ENCODE data around the gene VPS26C. TPM values are rescaled to one million over a fixed set of nuclear protein-coding genes. Genes with fewer than 3 reads are reported as not detected.

Gene VPS26C
- total and polyA plus RNA-seq, 4 donors = 36.5 to 47.1 (median 39.8) TPM

GRCh38 chr21:37197746-37198145 lies 69.4 kb downstream of the VPS26C start:
- Histone ChIP-seq H3K9me3 (ENCODE audit: control insufficient read depth, insufficient read depth, low read length) (no peaks in the 10 kb centered on the region), H3K4me3 (ENCODE audit: low read depth, low read length) (no peak overlapping the region), H3K4me1 (ENCODE audit: control insufficient read depth, insufficient read depth, low read length) (peaks cover 15% of the 10 kb centered on the region), H3K36me3 (ENCODE audit: control insufficient read depth, insufficient read depth, low read length) (peaks cover 65% of the 10 kb centered on the region), H3K27ac (ENCODE audit: low read depth, low read length) (no peak overlapping the region), H3K27me3 (ENCODE audit: control insufficient read depth, insufficient read depth, low read length) (no peaks in the 10 kb centered on the region)
- DNase-seq (ENCODE audit: low read depth in 4 of 6, low spot score in 6 of 6) = no peak
- 89% methylated on average over 3 of the region's 4 CpGs for WGBS (ENCODE audit: insufficient coverage)

- no peak overlapping the region for H3K4me3 ChIP-seq (ENCODE audit: low read depth, low read length)
- no peak overlapping the region for H3K27ac ChIP-seq (ENCODE audit: low read depth, low read length)
- H3K9me3 ChIP-seq (ENCODE audit: control insufficient read depth, insufficient read depth, low read length) = no peaks in the 10 kb centered on the region
- peaks cover 60% of the 10 kb centered on the region for H3K36me3 ChIP-seq (ENCODE audit: control insufficient read depth, insufficient read depth, low read length)
- no peaks in the 10 kb centered on the region for H3K27me3 ChIP-seq (ENCODE audit: control insufficient read depth, insufficient read depth, low read length)
- peaks cover 15% of the 10 kb centered on the region for H3K4me1 ChIP-seq (ENCODE audit: control insufficient read depth, insufficient read depth, low read length)
- 97% methylated on average over 7 of the region's 8 CpGs for WGBS (ENCODE audit: insufficient coverage)
- no peak for DNase-seq (ENCODE audit: low read depth in 4 of 6, low spot score in 6 of 6)
Measured at GRCh38 chr21:37196847-37197246, 70.3 kb downstream of the VPS26C start.

- no peak overlapping the region for H3K27ac ChIP-seq (ENCODE audit: low read depth, low read length)
- H3K27me3 ChIP-seq (ENCODE audit: control insufficient read depth, insufficient read depth, low read length) = no peaks in the 10 kb centered on the region
- H3K4me3 ChIP-seq (ENCODE audit: low read depth, low read length) = no peak overlapping the region
- 81% methylated on average over 15 of the region's 15 CpGs for WGBS (ENCODE audit: insufficient coverage)
- no peak for DNase-seq (ENCODE audit: low read depth in 4 of 6, low spot score in 6 of 6)
- no peaks in the 10 kb centered on the region for H3K9me3 ChIP-seq (ENCODE audit: control insufficient read depth, insufficient read depth, low read length)
- peaks cover 54% of the 10 kb centered on the region for H3K36me3 ChIP-seq (ENCODE audit: control insufficient read depth, insufficient read depth, low read length)
- H3K4me1 ChIP-seq (ENCODE audit: control insufficient read depth, insufficient read depth, low read length) = peaks cover 8% of the 10 kb centered on the region
Measured at GRCh38 chr21:37195610-37196009, 71.5 kb downstream of the VPS26C start.

- 85% methylated on average over 3 of the region's 3 CpGs for WGBS (ENCODE audit: insufficient coverage)
- peaks cover 8% of the 10 kb centered on the region for H3K4me1 ChIP-seq (ENCODE audit: control insufficient read depth, insufficient read depth, low read length)
- no peaks in the 10 kb centered on the region for H3K9me3 ChIP-seq (ENCODE audit: control insufficient read depth, insufficient read depth, low read length)
- no peaks in the 10 kb centered on the region for H3K27me3 ChIP-seq (ENCODE audit: control insufficient read depth, insufficient read depth, low read length)
- no peak overlapping the region for H3K27ac ChIP-seq (ENCODE audit: low read depth, low read length)
- peaks cover 52% of the 10 kb centered on the region for H3K36me3 ChIP-seq (ENCODE audit: control insufficient read depth, insufficient read depth, low read length)
- no peak for DNase-seq (ENCODE audit: low read depth in 4 of 6, low spot score in 6 of 6)
- no peak overlapping the region for H3K4me3 ChIP-seq (ENCODE audit: low read depth, low read length)
Measured at GRCh38 chr21:37195059-37195458, 72.1 kb downstream of the VPS26C start.

DNA sequence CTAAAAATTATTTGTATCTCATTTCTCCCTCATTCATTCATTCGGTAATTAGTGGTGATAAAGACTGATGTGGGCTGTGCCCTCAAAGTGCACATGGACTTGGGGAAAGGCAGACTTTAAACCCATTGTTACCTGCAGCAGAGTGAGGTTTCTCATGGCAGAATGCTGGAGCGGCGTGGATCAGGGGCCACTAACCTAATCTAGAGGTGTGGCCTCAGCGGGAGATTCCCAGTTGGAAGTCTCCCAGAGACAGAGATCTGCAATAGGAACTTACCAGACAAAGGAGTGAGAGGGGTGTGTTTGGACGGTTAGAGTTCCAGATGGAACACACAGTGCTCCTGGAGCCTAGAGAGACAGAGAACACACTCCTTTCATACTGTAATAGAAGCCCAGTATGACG lies 73.5 kb downstream of the VPS26C start:
- no peak overlapping the region for H3K27ac ChIP-seq (ENCODE audit: low read depth, low read length)

DNA sequence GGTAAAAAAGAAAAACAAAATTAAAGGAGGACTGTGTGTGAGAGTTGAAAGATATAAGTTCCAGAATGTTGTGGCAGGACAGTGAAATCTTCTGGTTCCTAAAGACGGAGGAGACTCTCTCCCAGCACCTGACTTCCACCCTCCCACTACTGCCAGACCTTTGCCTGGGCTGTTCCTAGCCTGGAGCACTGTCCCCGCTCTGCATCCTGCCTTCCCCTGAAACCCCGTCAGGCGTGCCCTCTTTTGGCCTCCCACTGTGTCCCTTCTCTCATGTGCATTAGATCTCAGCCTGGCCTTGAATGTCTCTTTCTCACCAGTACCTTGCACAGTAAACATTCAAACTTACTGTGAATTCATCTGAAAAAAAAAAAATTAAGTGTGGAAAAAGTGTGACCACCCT lies 74.1 kb downstream of the VPS26C start:
- peaks cover 49% of the 10 kb centered on the region for H3K36me3 ChIP-seq (ENCODE audit: control insufficient read depth, insufficient read depth, low read length)

More for the DNA sequence above, 73.5 kb downstream of the VPS26C start:
- Histone ChIP-seq H3K4me3 (ENCODE audit: low read depth, low read length) (no peak overlapping the region), H3K4me1 (ENCODE audit: control insufficient read depth, insufficient read depth, low read length) (peaks cover under 1% of the 10 kb centered on the region), H3K27me3 (ENCODE audit: control insufficient read depth, insufficient read depth, low read length) (no peaks in the 10 kb centered on the region), H3K9me3 (ENCODE audit: control insufficient read depth, insufficient read depth, low read length) (no peaks in the 10 kb centered on the region), H3K36me3 (ENCODE audit: control insufficient read depth, insufficient read depth, low read length) (peaks cover 53% of the 10 kb centered on the region)
- no peak for DNase-seq (ENCODE audit: low read depth in 4 of 6, low spot score in 6 of 6)
- 91% methylated on average over 5 of the region's 6 CpGs for WGBS (ENCODE audit: insufficient coverage)

DNA sequence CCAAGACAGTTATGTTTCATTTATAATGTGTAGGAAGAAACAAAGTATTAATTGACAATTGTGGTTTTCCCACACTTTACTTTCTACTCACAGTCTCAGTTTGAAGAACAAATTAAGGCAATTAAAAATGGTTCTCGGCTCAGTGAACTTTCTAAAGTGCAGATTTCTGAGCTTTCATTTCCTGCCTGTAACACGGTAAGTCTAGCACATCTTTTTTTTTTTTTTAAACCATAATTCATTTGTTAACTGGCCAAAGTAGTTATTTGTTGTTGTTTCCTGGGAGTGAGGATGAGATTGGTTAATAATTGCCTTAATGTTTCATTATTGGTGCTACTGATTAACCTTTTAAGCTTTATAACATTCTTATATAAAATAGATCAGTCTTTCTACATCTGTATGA lies 75.1 kb downstream of the VPS26C start:
- no peak for DNase-seq (ENCODE audit: low read depth in 4 of 6, low spot score in 6 of 6)
- H3K27ac ChIP-seq (ENCODE audit: low read depth, low read length) = no peak overlapping the region
- no peaks in the 10 kb centered on the region for H3K4me1 ChIP-seq (ENCODE audit: control insufficient read depth, insufficient read depth, low read length)
- H3K27me3 ChIP-seq (ENCODE audit: control insufficient read depth, insufficient read depth, low read length) = no peaks in the 10 kb centered on the region
- WGBS (ENCODE audit: insufficient coverage) = no CpG with 5 or more reads among the region's 2 CpGs
- peaks cover 43% of the 10 kb centered on the region for H3K36me3 ChIP-seq (ENCODE audit: control insufficient read depth, insufficient read depth, low read length)
- H3K4me3 ChIP-seq (ENCODE audit: low read depth, low read length) = no peak overlapping the region
- H3K9me3 ChIP-seq (ENCODE audit: control insufficient read depth, insufficient read depth, low read length) = no peaks in the 10 kb centered on the region

More for the DNA sequence above, 74.1 kb downstream of the VPS26C start:
- no peaks in the 10 kb centered on the region for H3K9me3 ChIP-seq (ENCODE audit: control insufficient read depth, insufficient read depth, low read length)
- no peak for DNase-seq (ENCODE audit: low read depth in 4 of 6, low spot score in 6 of 6)
- no peak overlapping the region for H3K4me3 ChIP-seq (ENCODE audit: low read depth, low read length)
- H3K27me3 ChIP-seq (ENCODE audit: control insufficient read depth, insufficient read depth, low read length) = no peaks in the 10 kb centered on the region
- no peaks in the 10 kb centered on the region for H3K4me1 ChIP-seq (ENCODE audit: control insufficient read depth, insufficient read depth, low read length)
- WGBS (ENCODE audit: insufficient coverage) = 63% methylated on average over 4 of the region's 4 CpGs
- no peak overlapping the region for H3K27ac ChIP-seq (ENCODE audit: low read depth, low read length)

DNA sequence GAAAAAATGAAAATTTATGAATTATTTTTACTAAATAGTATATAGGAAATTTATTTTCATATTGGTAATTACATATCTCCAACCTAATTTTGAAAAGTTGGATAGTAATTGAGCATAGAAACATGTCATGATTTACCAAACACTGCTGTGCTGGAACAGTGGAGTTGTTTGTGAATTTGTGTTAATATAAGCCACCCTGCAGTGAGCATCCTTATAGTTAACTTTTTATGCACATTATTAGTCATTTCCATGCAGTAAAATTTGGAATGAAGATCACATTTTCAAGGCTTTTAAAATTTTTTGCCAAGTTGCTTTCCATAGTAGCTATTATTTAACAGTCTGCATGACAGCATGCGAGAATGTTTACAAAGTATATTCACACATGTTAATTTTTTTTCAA lies 78.3 kb downstream of the VPS26C start:
- Histone ChIP-seq H3K36me3 (ENCODE audit: control insufficient read depth, insufficient read depth, low read length) (peaks cover 27% of the 10 kb centered on the region), H3K4me3 (ENCODE audit: low read depth, low read length) (no peak overlapping the region)
- 90% methylated on average over 1 of the region's 1 CpG for WGBS (ENCODE audit: insufficient coverage)

GRCh38 chr21:37186983-37187382 lies 80.2 kb downstream of the VPS26C start:
- Histone ChIP-seq H3K4me3 (ENCODE audit: low read depth, low read length) (no peak overlapping the region), H3K36me3 (ENCODE audit: control insufficient read depth, insufficient read depth, low read length) (peaks cover 32% of the 10 kb centered on the region), H3K4me1 (ENCODE audit: control insufficient read depth, insufficient read depth, low read length) (no peaks in the 10 kb centered on the region), H3K27me3 (ENCODE audit: control insufficient read depth, insufficient read depth, low read length) (no peaks in the 10 kb centered on the region), H3K27ac (ENCODE audit: low read depth, low read length) (no peak overlapping the region), H3K9me3 (ENCODE audit: control insufficient read depth, insufficient read depth, low read length) (no peaks in the 10 kb centered on the region)
- no peak for DNase-seq (ENCODE audit: low read depth in 4 of 6, low spot score in 6 of 6)
- no CpG with 5 or more reads among the region's 2 CpGs for WGBS (ENCODE audit: insufficient coverage)

More for the DNA sequence above, 78.3 kb downstream of the VPS26C start:
- Histone ChIP-seq H3K4me1 (ENCODE audit: control insufficient read depth, insufficient read depth, low read length) (no peaks in the 10 kb centered on the region), H3K9me3 (ENCODE audit: control insufficient read depth, insufficient read depth, low read length) (no peaks in the 10 kb centered on the region), H3K27ac (ENCODE audit: low read depth, low read length) (no peak overlapping the region), H3K27me3 (ENCODE audit: control insufficient read depth, insufficient read depth, low read length) (no peaks in the 10 kb centered on the region)
- no peak for DNase-seq (ENCODE audit: low read depth in 4 of 6, low spot score in 6 of 6)

DNA sequence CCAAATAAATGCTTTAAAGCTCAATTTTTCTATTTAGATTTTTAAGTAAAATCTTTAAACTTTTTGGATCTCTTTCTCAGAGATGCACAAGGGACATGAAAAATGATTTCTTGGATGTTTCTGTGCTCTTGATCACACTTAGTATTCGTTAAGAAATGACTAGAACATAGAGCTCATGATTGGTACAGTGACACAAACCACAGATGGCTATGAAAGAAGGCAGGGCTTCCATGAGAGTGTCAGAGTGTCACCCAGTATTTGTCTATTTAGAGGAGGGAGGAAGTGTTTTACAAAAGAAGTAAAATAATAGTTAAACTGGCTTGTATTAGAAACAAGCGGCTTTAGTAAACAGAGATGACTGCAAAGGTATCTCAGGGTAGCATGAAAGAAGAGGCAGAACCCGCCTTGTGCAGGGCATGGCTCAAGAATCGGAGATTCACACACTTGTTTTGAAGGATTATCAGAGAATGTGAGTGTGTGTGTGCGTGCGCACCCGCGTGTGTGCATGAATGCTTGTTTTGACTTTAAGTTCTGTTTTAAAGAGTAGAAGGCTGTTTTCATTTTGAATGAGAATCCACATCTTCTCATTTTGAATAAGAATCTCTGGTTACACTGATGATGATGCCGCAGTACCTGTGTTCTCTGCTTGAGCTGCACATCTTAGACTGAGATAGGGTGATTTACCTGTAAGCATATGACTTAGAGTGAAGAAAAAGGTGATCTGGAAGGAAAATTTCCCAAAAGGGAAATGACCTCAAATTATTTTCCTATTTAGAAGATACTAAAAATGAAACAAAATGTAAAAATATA lies 82.1 kb downstream of the VPS26C start:
- DNase-seq (ENCODE audit: low read depth in 4 of 6, low spot score in 6 of 6) = no peak
- peaks cover 26% of the 10 kb centered on the region for H3K36me3 ChIP-seq (ENCODE audit: control insufficient read depth, insufficient read depth, low read length)
- no peak overlapping the region for H3K27ac ChIP-seq (ENCODE audit: low read depth, low read length)
- 97% methylated on average over 8 of the region's 9 CpGs for WGBS (ENCODE audit: insufficient coverage)
- no peaks in the 10 kb centered on the region for H3K9me3 ChIP-seq (ENCODE audit: control insufficient read depth, insufficient read depth, low read length)
- H3K27me3 ChIP-seq (ENCODE audit: control insufficient read depth, insufficient read depth, low read length) = no peaks in the 10 kb centered on the region
- H3K4me3 ChIP-seq (ENCODE audit: low read depth, low read length) = no peak overlapping the region
- H3K4me1 ChIP-seq (ENCODE audit: control insufficient read depth, insufficient read depth, low read length) = no peaks in the 10 kb centered on the region
